GM10266 (cell line): ENCODE measurements around the gene TMOD3.
"Not testable (repeated sequence)": the region's sequence is repeated elsewhere in the genome, so short reads cannot be mapped to it uniquely, and the experiment has no call there.

Experiments used
- DNase-seq: peaks from one replicate; pipeline ENCODE4 v3.0.0; 2012; ENCODE audit errors: extremely low spot score
- CTCF ChIP-seq: IDR thresholded peaks from 2 replicates; pipeline ENCODE4 v1.5.1; 2012; ENCODE audit warnings: mild to moderate bottlenecking, low read depth; ENCODE audit not compliant: control insufficient read depth, insufficient read depth; ENCODE audit errors: missing control alignments

TMOD3 gene

GRCh38 chr15:51878446-51879386 is 49.3 kb downstream of the TMOD3 start:
- TF ChIP-seq CTCF: no peak
- DNase-seq: no peak

- no peak for TF ChIP-seq CTCF
- DNase-seq: no peak
Observed at GRCh38 chr15:51879555-51879954, 50.1 kb downstream of the TMOD3 start.

GRCh38 chr15:51883271-51883837 is 53.9 kb downstream of the TMOD3 start:
- DNase-seq: no peak

GRCh38 chr15:51884041-51884440 is 54.6 kb downstream of the TMOD3 start:
- DNase-seq: no peak
- TF ChIP-seq CTCF: no peak

More at GRCh38 chr15:51883271-51883837, 53.9 kb downstream of the TMOD3 start:
- no peak for TF ChIP-seq CTCF

- no peak for TF ChIP-seq CTCF
- DNase-seq: no peak
Observed at GRCh38 chr15:51884517-51885236, 55.2 kb downstream of the TMOD3 start.

- DNase-seq: not testable (repeated sequence)
Observed at GRCh38 chr15:51885758-51886157, 56.3 kb downstream of the TMOD3 start.

GRCh38 chr15:51887887-51888592 is 58.6 kb downstream of the TMOD3 start:
- no peak for DNase-seq
- TF ChIP-seq CTCF: peak; percentile 12
